ENCODE data around the gene KIF25.

GRCh38 chr6:168043848-168044415 lies 46.5 kb downstream of the KIF25 start:
- TF ChIP-seq POLR2A (IDR thresholded peaks at IDR 0.05) (no peak), CTCF (IDR thresholded peaks at IDR 0.05 in 4 of 5, conservative IDR thresholded peaks at IDR 0.05 in 1 of 5) (no peak)

Measured in gastrocnemius medialis (tissue), 4 donors.